ENCODE data around the gene ZFP92. TPM values are rescaled to one million over a fixed set of nuclear protein-coding genes. Genes with fewer than 3 reads are reported as not detected.

The ZFP92 gene
- total RNA-seq, 6 donors from 2014 or later, result 2.7 to 5.1 (median 3.7) TPM

DNA sequence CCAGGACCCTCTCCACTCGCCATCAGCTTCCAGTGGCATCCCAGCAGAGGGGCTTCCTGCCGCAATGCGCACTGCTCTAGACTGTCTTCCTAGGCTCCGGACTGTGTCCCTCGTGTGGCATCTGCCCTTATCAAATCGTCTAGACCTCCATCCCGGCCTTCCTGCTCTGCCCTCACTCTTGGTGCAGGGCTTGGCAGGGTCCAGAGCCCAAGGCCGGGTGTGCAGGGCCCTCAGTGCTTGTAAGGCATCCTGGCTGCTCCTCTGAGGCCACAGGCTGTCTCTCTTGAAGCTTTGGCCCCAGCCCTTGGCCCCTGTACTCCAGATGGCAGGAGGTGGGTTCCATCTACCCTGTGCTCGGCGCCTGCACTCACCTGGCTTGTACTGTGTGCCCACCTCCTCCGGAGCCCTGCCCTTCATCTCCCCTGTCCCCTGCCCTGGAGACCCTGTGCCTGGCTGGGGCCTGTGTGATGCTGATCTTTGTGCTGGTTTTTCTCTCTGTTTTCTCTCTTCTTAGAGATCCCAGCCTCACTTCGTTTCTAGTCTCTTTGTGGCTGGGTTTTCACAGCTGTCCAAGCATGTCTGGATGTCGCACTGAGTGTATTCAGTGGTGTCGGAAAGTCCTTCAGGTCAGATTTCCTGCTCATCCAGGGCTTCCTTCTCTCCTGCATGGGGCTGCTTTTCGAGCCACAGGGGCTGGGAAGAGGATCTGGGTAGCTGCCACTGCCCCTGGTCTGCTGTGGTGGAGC is 38.3 kb downstream of the ZFP92 start:
- Histone ChIP-seq H3K4me3 (no peak overlapping the region), H3K4me1 (no peaks in the 10 kb centered on the region), H3K36me3 (peaks cover 0 to 16% (median 7%) of the 10 kb centered on the region in 4 donors), H3K9me3 (no peaks in the 10 kb centered on the region), H3K27ac (no peak overlapping the region), H3K27me3 (no peaks in the 10 kb centered on the region)
- no peak for TF ChIP-seq EP300 (IDR thresholded peaks at IDR 0.05)
- no peak for TF ChIP-seq POLR2A (IDR thresholded peaks at IDR 0.05)
- TF ChIP-seq, protein P1, sequence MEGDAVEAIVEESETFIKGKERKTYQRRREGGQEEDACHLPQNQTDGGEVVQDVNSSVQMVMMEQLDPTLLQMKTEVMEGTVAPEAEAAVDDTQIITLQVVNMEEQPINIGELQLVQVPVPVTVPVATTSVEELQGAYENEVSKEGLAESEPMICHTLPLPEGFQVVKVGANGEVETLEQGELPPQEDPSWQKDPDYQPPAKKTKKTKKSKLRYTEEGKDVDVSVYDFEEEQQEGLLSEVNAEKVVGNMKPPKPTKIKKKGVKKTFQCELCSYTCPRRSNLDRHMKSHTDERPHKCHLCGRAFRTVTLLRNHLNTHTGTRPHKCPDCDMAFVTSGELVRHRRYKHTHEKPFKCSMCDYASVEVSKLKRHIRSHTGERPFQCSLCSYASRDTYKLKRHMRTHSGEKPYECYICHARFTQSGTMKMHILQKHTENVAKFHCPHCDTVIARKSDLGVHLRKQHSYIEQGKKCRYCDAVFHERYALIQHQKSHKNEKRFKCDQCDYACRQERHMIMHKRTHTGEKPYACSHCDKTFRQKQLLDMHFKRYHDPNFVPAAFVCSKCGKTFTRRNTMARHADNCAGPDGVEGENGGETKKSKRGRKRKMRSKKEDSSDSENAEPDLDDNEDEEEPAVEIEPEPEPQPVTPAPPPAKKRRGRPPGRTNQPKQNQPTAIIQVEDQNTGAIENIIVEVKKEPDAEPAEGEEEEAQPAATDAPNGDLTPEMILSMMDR (IDR thresholded peaks at IDR 0.05), result no peak
- no peak for TF ChIP-seq POLR2AphosphoS5 (IDR thresholded peaks at IDR 0.05)
- WGBS, 2 donors, result 80 to 98% methylated on average over 5 to 15 of the region's 15 CpGs
- no peak for DNase-seq
- no peak for ATAC-seq (ENCODE audit: low FRiP score in 2 of 2)

DNA sequence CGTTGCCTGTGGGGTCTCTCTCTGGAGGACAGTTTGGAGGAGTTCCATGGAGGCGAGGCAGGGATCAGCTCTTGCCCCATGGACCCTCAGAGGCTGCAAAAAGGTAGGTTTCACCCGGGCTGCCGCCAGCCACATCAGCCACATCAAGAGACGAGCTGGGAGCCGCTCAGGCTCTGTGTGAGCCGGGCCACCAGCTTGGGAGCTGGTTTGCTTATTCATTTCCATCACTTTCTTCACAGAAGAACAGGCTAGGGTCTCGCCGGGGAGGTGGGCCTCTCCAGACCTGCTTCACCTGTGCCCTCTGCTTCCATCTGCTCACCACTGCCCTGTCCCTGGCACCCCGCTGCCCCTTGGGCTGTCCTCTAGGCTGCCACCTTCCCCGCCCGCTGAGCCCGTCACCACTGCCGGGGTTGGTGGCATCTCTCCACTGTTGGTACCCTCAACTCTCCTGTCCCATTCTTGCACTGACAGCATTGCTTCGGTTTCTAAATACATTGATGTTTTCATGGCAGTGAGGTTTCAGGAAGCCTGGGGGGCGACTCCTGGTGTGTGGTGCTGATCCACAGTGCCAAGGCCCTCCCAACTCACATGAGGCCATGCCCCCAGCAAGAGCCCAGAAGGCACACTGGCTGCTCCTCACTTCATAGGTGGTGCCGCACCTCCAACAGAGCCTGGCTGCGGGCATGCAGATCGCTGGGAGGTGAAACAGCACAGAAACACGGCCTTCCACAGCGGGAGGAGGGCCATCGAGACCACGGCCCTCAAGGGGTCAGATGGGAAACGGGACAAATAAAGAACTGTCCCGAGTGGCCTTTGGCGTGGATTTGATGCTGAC is 39.1 kb downstream of the ZFP92 start:
- H3K9me3 ChIP-seq, result no peaks in the 10 kb centered on the region
- no peak overlapping the region for H3K27ac ChIP-seq
- H3K36me3 ChIP-seq, result peaks cover 0 to 24% (median 9%) of the 10 kb centered on the region in 4 donors
- TF ChIP-seq EP300 (IDR thresholded peaks at IDR 0.05) (no peak), POLR2A (IDR thresholded peaks at IDR 0.05) (no peak), POLR2AphosphoS5 (IDR thresholded peaks at IDR 0.05) (no peak)
- TF ChIP-seq, protein P1 (IDR thresholded peaks at IDR 0.05), result no peak
- ATAC-seq (ENCODE audit: low FRiP score in 2 of 2), result no peak
- H3K27me3 ChIP-seq, result no peaks in the 10 kb centered on the region
- WGBS, 2 donors, result 89 to 99% methylated on average over 16 to 24 of the region's 26 CpGs
- DNase-seq, result no peak
- H3K4me1 ChIP-seq, result no peaks in the 10 kb centered on the region
- H3K4me3 ChIP-seq, result no peak overlapping the region

DNA sequence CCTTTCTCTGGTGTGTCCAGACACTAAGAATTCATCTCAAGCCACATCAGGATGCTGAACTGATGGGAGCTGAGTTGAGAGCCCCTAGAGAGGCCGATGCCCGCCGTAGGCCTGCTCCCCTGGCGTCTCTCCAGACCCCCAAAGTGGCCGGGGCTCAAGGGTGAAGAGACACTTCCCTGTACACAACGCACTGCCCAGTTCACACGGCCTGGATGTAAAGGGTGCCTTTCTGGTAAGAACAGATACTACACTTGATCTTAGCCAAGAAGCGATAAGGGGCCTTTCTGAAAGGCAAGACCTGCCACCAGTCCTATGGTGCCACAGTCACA is 39.6 kb downstream of the ZFP92 start:
- TF ChIP-seq POLR2AphosphoS5 (IDR thresholded peaks at IDR 0.05) (no peak), POLR2A (IDR thresholded peaks at IDR 0.05) (no peak), EP300 (IDR thresholded peaks at IDR 0.05) (no peak)
- TF ChIP-seq, protein P1 (IDR thresholded peaks at IDR 0.05), result no peak
- H3K4me1 ChIP-seq, result no peaks in the 10 kb centered on the region
- DNase-seq, result no peak
- no peaks in the 10 kb centered on the region for H3K27me3 ChIP-seq
- no peak for ATAC-seq (ENCODE audit: low FRiP score in 2 of 2)
- WGBS, 2 donors, result 90 to 98% methylated on average over 7 to 8 of the region's 8 CpGs
- no peak overlapping the region for H3K27ac ChIP-seq
- no peak overlapping the region for H3K4me3 ChIP-seq
- peaks cover 0 to 30% (median 12%) of the 10 kb centered on the region in 4 donors for H3K36me3 ChIP-seq
- H3K9me3 ChIP-seq, result no peaks in the 10 kb centered on the region

DNA sequence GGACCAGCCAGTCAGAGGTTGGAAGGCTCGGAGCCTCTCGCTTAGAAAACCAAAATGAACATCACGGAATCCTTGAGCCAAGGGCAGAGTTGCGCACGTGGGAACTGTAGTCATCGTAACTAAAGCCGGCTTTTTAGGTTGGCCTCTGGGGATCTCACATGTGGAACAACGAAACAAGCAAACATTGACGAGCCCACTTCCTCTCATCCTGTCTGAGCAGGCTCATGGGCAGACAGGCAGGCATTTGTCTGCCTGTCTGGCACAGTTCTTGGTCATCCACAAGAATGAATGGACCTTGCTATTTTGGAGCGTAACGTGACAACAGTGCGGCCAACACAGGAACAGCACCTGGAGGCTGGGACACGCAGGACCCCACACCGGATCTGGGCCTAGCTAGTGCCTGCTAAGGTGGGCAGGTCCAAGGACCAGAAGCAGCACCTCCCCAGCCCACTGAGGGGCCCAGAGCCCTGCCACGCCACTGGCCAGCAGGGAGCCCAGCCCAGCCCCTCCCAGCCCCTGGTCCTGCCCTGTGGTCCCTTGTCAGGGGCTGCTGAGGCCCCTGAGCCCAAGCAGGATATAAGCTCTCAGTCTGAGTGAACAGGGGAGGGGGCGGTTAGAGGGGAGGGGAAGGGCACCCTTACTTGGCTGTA is 43.8 kb downstream of the ZFP92 start:
- peaks cover 0 to 6% (median 0%) of the 10 kb centered on the region in 4 donors for H3K27me3 ChIP-seq
- H3K27ac ChIP-seq, result no peak overlapping the region
- DNase-seq (no peak), ATAC-seq (ENCODE audit: low FRiP score in 2 of 2) (no peak)
- H3K4me3 ChIP-seq, result no peak overlapping the region
- H3K4me1 ChIP-seq, result no peaks in the 10 kb centered on the region
- whole genome bisulfite sequencing, 2 donors, result 91 to 93% methylated on average over 10 to 15 of the region's 16 CpGs
- H3K36me3 ChIP-seq, result peaks cover 0 to 37% (median 15%) of the 10 kb centered on the region in 4 donors
- no peaks in the 10 kb centered on the region for H3K9me3 ChIP-seq
- TF ChIP-seq POLR2AphosphoS5 (IDR thresholded peaks at IDR 0.05) (no peak), POLR2A (IDR thresholded peaks at IDR 0.05) (no peak), EP300 (IDR thresholded peaks at IDR 0.05) (no peak)
- TF ChIP-seq, protein P1 (IDR thresholded peaks at IDR 0.05), result no peak

Measured in upper lobe of left lung (tissue), 6 donors.